Brain microvascular endothelial cell (primary cell): ENCODE data around the gene NTN3.

Source experiments
- DNase-seq: peaks from one replicate; pipeline ENCODE4 v3.0.0-alpha.2; 2020
- H3K27ac ChIP-seq: fragments of 250-450 bp; sonication (Bioruptor Pico); 2 replicates; pipeline ENCODE4 v1.5.1; 2020; ENCODE audit warnings: mild to moderate bottlenecking, moderate library complexity
- H3K27me3 ChIP-seq: fragments of 250-450 bp; sonication (Bioruptor Pico); replicated peaks from 2 replicates; pipeline ENCODE4 v1.5.1; 2020; ENCODE audit warnings: mild to moderate bottlenecking
- H3K36me3 ChIP-seq: fragments of 250-450 bp; sonication (Bioruptor Pico); replicated peaks from 2 replicates; pipeline ENCODE4 v1.5.1; 2020; ENCODE audit warnings: mild to moderate bottlenecking
- H3K4me3 ChIP-seq: 2 replicates; pipeline ENCODE4 v1.5.1; 2011; ENCODE audit warnings: low read depth, mild to moderate bottlenecking, control low read depth, low read length, moderate library complexity
- CTCF ChIP-seq: IDR thresholded peaks from 2 replicates; pipeline ENCODE4 v1.5.1; 2011; ENCODE audit warnings: low read depth, mild to moderate bottlenecking, moderate library complexity, low read length, control low read depth, inconsistent platforms; ENCODE audit errors: missing control alignments
- in situ Hi-C: cut with HindIII; loops from 2 replicates; pipeline ENCODE4 v1.10.0; 2017; ENCODE audit warnings: low sequenced_read_pairs, low pct_ligation_motif_present

Gene NTN3

DNA sequence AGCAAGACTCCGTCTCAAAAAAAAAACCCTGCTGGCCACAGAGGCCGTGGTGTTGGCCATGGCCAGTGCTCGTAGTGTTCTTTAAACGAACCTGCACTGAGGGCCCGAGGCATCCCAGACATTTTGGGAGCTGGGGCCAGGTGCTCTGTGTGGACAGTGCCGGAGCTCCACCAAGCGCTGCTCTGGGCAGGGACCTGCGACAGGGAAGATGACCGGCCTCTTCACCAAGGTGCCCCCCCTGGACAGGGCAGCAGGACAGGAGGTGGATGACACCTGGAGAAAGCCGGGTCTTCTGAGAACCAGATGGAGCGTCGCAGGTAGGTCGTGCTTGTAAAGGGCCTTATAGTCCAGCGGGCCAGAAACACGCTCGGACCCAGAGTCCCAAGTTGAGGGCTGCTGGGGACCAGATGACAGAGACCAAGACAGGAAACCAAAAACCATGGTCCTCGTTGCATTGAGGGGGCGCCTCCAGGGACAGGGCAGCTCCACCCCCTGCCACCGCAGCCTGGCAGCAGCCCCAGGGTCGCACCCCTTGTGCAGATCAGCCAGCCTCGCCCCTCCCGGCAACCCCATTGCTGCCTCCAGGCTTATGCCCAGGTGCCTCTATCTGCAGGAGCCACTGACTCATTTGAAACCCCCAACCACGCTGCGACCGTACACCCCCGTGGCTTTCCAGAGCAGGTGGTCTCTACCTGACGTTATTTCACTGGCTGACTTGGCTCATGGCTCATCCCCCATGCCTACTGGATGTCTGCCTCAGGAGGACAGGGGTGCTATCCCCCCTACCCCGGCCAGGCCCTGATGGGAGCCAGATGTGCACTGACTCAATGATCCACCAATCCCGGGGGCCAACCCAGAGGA lies 4.2 kb upstream of the NTN3 start:
- no peak for TF ChIP-seq CTCF
- no peak overlapping the region for H3K27ac ChIP-seq
- in situ Hi-C loops, result no loop called here
- no peak for DNase-seq
- H3K36me3 ChIP-seq, result no peaks in the 10 kb centered on the region
- H3K4me3 ChIP-seq, result peak overlapping the region; percentile 37
- no peaks in the 10 kb centered on the region for H3K27me3 ChIP-seq

GRCh38 chr16:2467528-2468232 lies 3.4 kb upstream of the NTN3 start:
- DNase-seq, result peak; percentile 29
- Histone ChIP-seq H3K27ac (no peak overlapping the region), H3K4me3 (peak overlapping the region; percentile 39), H3K36me3 (no peaks in the 10 kb centered on the region), H3K27me3 (no peaks in the 10 kb centered on the region)
- peak; percentile 3 for TF ChIP-seq CTCF
- in situ Hi-C loops, result no loop called here

GRCh38 chr16:2468233-2468724 lies 2.8 kb upstream of the NTN3 start:
- no peak for TF ChIP-seq CTCF
- DNase-seq, result no peak

GRCh38 chr16:2468725-2469398 lies 2.2 kb upstream of the NTN3 start:
- no peak for TF ChIP-seq CTCF
- in situ Hi-C loops, result no loop called here
- DNase-seq, result no peak
- Histone ChIP-seq H3K4me3 (no peak overlapping the region), H3K27ac (no peak overlapping the region), H3K27me3 (no peaks in the 10 kb centered on the region), H3K36me3 (no peaks in the 10 kb centered on the region)

More at GRCh38 chr16:2468233-2468724, 2.8 kb upstream of the NTN3 start:
- no peaks in the 10 kb centered on the region for H3K36me3 ChIP-seq
- no peak overlapping the region for H3K27ac ChIP-seq
- peak overlapping the region; percentile 39 for H3K4me3 ChIP-seq
- no peaks in the 10 kb centered on the region for H3K27me3 ChIP-seq
- in situ Hi-C loops, result no loop called here

DNA sequence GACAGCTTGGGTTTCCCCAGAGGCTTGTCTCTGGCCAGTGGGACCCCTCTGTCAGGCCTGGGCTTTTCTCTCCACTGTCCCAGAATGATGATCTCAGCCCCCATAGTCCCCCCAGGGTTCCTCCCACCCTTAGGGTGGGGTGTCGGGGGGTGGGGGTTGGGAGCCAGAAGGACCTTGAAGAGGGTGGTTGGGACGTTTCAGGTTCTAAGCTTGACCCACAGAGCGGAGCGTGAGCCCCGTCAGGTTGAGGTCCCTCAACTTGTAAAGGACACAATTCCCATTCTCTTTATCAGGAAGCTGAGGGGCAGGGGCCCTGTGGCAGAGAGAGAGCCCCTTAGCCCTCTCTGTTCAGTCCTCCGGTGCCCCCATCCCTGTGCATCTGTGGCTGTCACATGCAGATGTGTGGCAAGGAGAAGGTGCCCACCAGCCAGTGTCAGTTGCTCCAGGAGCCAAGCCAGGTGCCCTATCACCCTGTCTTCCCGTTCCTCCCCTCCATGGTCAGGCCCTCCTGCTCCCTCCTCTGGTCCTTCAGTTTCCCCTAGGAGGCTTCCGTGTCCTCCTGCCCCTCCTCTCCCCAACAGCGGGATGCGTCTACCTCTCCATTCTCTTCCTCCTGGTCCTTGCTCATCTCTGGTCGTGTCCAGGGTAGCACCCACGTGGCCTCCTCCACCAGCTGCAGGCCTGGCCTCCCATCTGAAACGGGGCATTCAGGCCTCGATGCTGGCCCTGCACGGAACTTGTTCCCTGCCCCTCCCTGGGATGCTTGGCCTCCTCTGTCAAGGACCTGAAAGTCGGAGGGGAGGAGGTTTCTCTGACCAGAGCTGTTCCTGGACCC lies 1.5 kb upstream of the NTN3 start:
- H3K4me3 ChIP-seq, result no peak overlapping the region
- no peaks in the 10 kb centered on the region for H3K27me3 ChIP-seq
- in situ Hi-C loops, result no loop called here
- H3K36me3 ChIP-seq, result no peaks in the 10 kb centered on the region
- TF ChIP-seq CTCF, result no peak
- no peak for DNase-seq
- no peak overlapping the region for H3K27ac ChIP-seq
